Activated CD4-positive, alpha-beta memory T cell treated with anti-CD3 and anti-CD28 coated beads, Interleukin-2, amount 10 ng/mL, durations not matched to agents 7 days and 5 days (primary cell): ENCODE data around the gene UAP1. TPM values are rescaled to one million over a fixed set of nuclear protein-coding genes. Genes with fewer than 3 reads are reported as not detected.
"Not testable (repeated sequence)": the region's sequence is repeated elsewhere in the genome, so short reads cannot be mapped to it uniquely, and the experiment has no call there.

Source experiments
- CTCF ChIA-PET: fragments of 350-600 bp; sonication (Branson Sonifier 250); formaldehyde crosslinking; loops from one replicate; lab custom pipeline; 2021; ENCODE audit warnings: antibody characterized with exemption, inconsistent platforms; lab: Charles Lee
- POLR2A ChIA-PET: fragments of 350-600 bp; sonication (Branson Sonifier 250); formaldehyde crosslinking; loops from one replicate; lab custom pipeline; 2021; ENCODE audit warnings: antibody characterized with exemption; lab: Charles Lee
- DNase-seq: peaks from one replicate; pipeline ENCODE4 v3.0.0-alpha.2; 2020
- H3K27ac Mint-ChIP-seq: one replicate; pipeline ENCODE4 v1.8.0; 2021; ENCODE audit warnings: mild to moderate bottlenecking, mixed read lengths
- H3K27me3 Mint-ChIP-seq: one replicate; pipeline ENCODE4 v1.8.0; 2021; ENCODE audit warnings: mixed read lengths
- H3K36me3 Mint-ChIP-seq: one replicate; pipeline ENCODE4 v1.8.0; 2021; ENCODE audit warnings: low read depth, mixed read lengths
- H3K4me1 Mint-ChIP-seq: one replicate; pipeline ENCODE4 v1.8.0; 2021; ENCODE audit warnings: mixed read lengths
- H3K4me3 Mint-ChIP-seq: one replicate; pipeline ENCODE4 v1.8.0; 2021; ENCODE audit warnings: mild to moderate bottlenecking, mixed read lengths
- H3K9me3 Mint-ChIP-seq: one replicate; pipeline ENCODE4 v1.8.0; 2021; ENCODE audit warnings: mixed read lengths
- total RNA-seq, 2 experiments: library from RNA; stranded (reverse); gene quantifications; one replicate each; pipeline ENCODE4 v1.2.3, GENCODE V29; 2021

UAP1 gene
- total RNA-seq, 2 experiments from 2014 or later: 16.8 TPM

- CTCF ChIA-PET: interaction anchor here (0.7 kb wide), 1 partner anchor 14 kb away, joined by 3 read pairs; no protein-coding TSS in a partner anchor
- H3K27me3 Mint-ChIP-seq: no peaks in the 10 kb centered on the region
Measured at GRCh38 chr1:162599451-162599850, 37.9 kb downstream of the UAP1 start.

GRCh38 chr1:162603117-162603516, 41.6 kb downstream of the UAP1 start:
- CTCF ChIA-PET, H3K27me3 Mint-ChIP-seq, H3K9me3 Mint-ChIP-seq, H3K27ac Mint-ChIP-seq, DNase-seq, POLR2A ChIA-PET, H3K4me3 Mint-ChIP-seq, H3K36me3 Mint-ChIP-seq, H3K4me1 Mint-ChIP-seq: not testable (repeated sequence)

More at GRCh38 chr1:162599451-162599850, 37.9 kb downstream of the UAP1 start:
- Mint-ChIP-seq H3K36me3 (peaks cover 10% of the 10 kb centered on the region), H3K4me1 (no peaks in the 10 kb centered on the region), H3K27ac (no peak overlapping the region), H3K9me3 (no peaks in the 10 kb centered on the region), H3K4me3 (no peak overlapping the region)
- POLR2A ChIA-PET: interaction anchor here (1.1 kb wide), 1 partner anchor 38 kb away, joined by 3 read pairs; the partner anchor contains the start of gene UAP1
- DNase-seq: no peak

- Mint-ChIP-seq H3K9me3 (no peaks in the 10 kb centered on the region), H3K4me3 (no peak overlapping the region), H3K27me3 (no peaks in the 10 kb centered on the region), H3K27ac (no peak overlapping the region), H3K4me1 (no peaks in the 10 kb centered on the region), H3K36me3 (peaks cover 7% of the 10 kb centered on the region)
- no peak for DNase-seq
- ChIA-PET POLR2A (no interaction called here), CTCF (interaction anchor here (2.5 kb wide), 1 partner anchor 9 kb away, joined by 13 read pairs; no protein-coding TSS in a partner anchor)
Measured at GRCh38 chr1:162605225-162605927, 43.9 kb downstream of the UAP1 start.

GRCh38 chr1:162609306-162609705, 47.8 kb downstream of the UAP1 start:
- H3K4me3 Mint-ChIP-seq: no peak overlapping the region
- POLR2A ChIA-PET: no interaction called here
- no peaks in the 10 kb centered on the region for H3K4me1 Mint-ChIP-seq
- H3K27ac Mint-ChIP-seq: no peak overlapping the region
- H3K27me3 Mint-ChIP-seq: no peaks in the 10 kb centered on the region
- DNase-seq: no peak
- H3K9me3 Mint-ChIP-seq: no peaks in the 10 kb centered on the region
- CTCF ChIA-PET: no interaction called here
- H3K36me3 Mint-ChIP-seq: no peaks in the 10 kb centered on the region

GRCh38 chr1:162612606-162613400, 51.3 kb downstream of the UAP1 start:
- Mint-ChIP-seq H3K4me1 (no peaks in the 10 kb centered on the region), H3K4me3 (no peak overlapping the region), H3K36me3 (peaks cover 5% of the 10 kb centered on the region), H3K9me3 (peaks cover 10% of the 10 kb centered on the region), H3K27ac (no peak overlapping the region), H3K27me3 (no peaks in the 10 kb centered on the region)
- ChIA-PET POLR2A (no interaction called here), CTCF (interaction anchor here (0.6 to 2.3 kb wide), 15 partner anchors 8 to 703 kb away, joined by 3 to 13 read pairs (median 4); no protein-coding TSS in a partner anchor)
- DNase-seq: no peak

GRCh38 chr1:162616848-162617247, 55.3 kb downstream of the UAP1 start:
- H3K4me3 Mint-ChIP-seq: no peak overlapping the region
- POLR2A ChIA-PET: no interaction called here
- no peak for DNase-seq
- H3K36me3 Mint-ChIP-seq: peaks cover 5% of the 10 kb centered on the region
- H3K4me1 Mint-ChIP-seq: no peaks in the 10 kb centered on the region
- H3K27ac Mint-ChIP-seq: no peak overlapping the region
- peaks cover 10% of the 10 kb centered on the region for H3K9me3 Mint-ChIP-seq
- CTCF ChIA-PET: interaction anchor here (0.7 to 1.5 kb wide), 5 partner anchors 10 to 45 kb away, joined by 3 to 5 read pairs (median 3); no protein-coding TSS in a partner anchor
- H3K27me3 Mint-ChIP-seq: no peaks in the 10 kb centered on the region

GRCh38 chr1:162617513-162617912, 56.0 kb downstream of the UAP1 start:
- Mint-ChIP-seq H3K36me3 (peaks cover 5% of the 10 kb centered on the region), H3K9me3 (peaks cover 10% of the 10 kb centered on the region), H3K4me3 (no peak overlapping the region), H3K4me1 (no peaks in the 10 kb centered on the region), H3K27ac (no peak overlapping the region), H3K27me3 (no peaks in the 10 kb centered on the region)
- CTCF ChIA-PET: interaction anchor here (0.7 to 1.5 kb wide), 2 partner anchors 9 to 46 kb away, joined by 3 to 5 read pairs; no protein-coding TSS in a partner anchor
- POLR2A ChIA-PET: no interaction called here
- DNase-seq: no peak

- DNase-seq: no peak
- H3K9me3 Mint-ChIP-seq: peaks cover 10% of the 10 kb centered on the region
- no peak overlapping the region for H3K27ac Mint-ChIP-seq
- H3K36me3 Mint-ChIP-seq: peaks cover 5% of the 10 kb centered on the region
- POLR2A ChIA-PET: no interaction called here
- H3K4me1 Mint-ChIP-seq: no peaks in the 10 kb centered on the region
- no peaks in the 10 kb centered on the region for H3K27me3 Mint-ChIP-seq
- H3K4me3 Mint-ChIP-seq: no peak overlapping the region
- CTCF ChIA-PET: no interaction called here
Measured at GRCh38 chr1:162619076-162619475, 57.6 kb downstream of the UAP1 start.

- ChIA-PET POLR2A (no interaction called here), CTCF (no interaction called here)
- Mint-ChIP-seq H3K4me3 (no peak overlapping the region), H3K4me1 (peaks cover 1% of the 10 kb centered on the region), H3K27ac (no peak overlapping the region), H3K27me3 (peaks cover under 1% of the 10 kb centered on the region), H3K36me3 (peaks cover 5% of the 10 kb centered on the region), H3K9me3 (peaks cover 10% of the 10 kb centered on the region)
- DNase-seq: no peak
Measured at GRCh38 chr1:162621256-162621655, 59.7 kb downstream of the UAP1 start.

GRCh38 chr1:162625679-162626078, 64.2 kb downstream of the UAP1 start:
- Mint-ChIP-seq H3K27me3 (peaks cover 4% of the 10 kb centered on the region), H3K4me1 (peaks cover 11% of the 10 kb centered on the region), H3K36me3 (no peaks in the 10 kb centered on the region), H3K27ac (no peak overlapping the region), H3K4me3 (no peak overlapping the region), H3K9me3 (no peaks in the 10 kb centered on the region)
- CTCF ChIA-PET: no interaction called here
- DNase-seq: no peak
- POLR2A ChIA-PET: no interaction called here

GRCh38 chr1:162626094-162626493, 64.6 kb downstream of the UAP1 start:
- Mint-ChIP-seq H3K36me3 (no peaks in the 10 kb centered on the region), H3K27me3 (peaks cover 4% of the 10 kb centered on the region), H3K4me1 (peaks cover 11% of the 10 kb centered on the region), H3K9me3 (no peaks in the 10 kb centered on the region), H3K4me3 (no peak overlapping the region), H3K27ac (no peak overlapping the region)
- POLR2A ChIA-PET: no interaction called here
- DNase-seq: no peak
- CTCF ChIA-PET: interaction anchor here (1.1 to 1.5 kb wide), 2 partner anchors 9 to 46 kb away, joined by 3 to 5 read pairs; no protein-coding TSS in a partner anchor

- H3K9me3 Mint-ChIP-seq: no peaks in the 10 kb centered on the region
- POLR2A ChIA-PET: no interaction called here
- CTCF ChIA-PET: interaction anchor here (1.0 to 1.5 kb wide), 5 partner anchors 9 to 235 kb away, joined by 3 to 5 read pairs (median 3); no protein-coding TSS in a partner anchor
- no peaks in the 10 kb centered on the region for H3K36me3 Mint-ChIP-seq
- H3K27ac Mint-ChIP-seq: no peak overlapping the region
- peaks cover 4% of the 10 kb centered on the region for H3K27me3 Mint-ChIP-seq
- no peak overlapping the region for H3K4me3 Mint-ChIP-seq
- DNase-seq: no peak
- H3K4me1 Mint-ChIP-seq: peaks cover 11% of the 10 kb centered on the region
Measured at GRCh38 chr1:162626761-162627160, 65.2 kb downstream of the UAP1 start.
